GM12874 (cell line): ENCODE data around the gene VPS4A.

Experiments used
- TF ChIP-seq, protein P1 (sequence below): IDR thresholded peaks from 2 replicates; pipeline ENCODE4 v1.5.1; 2011; ENCODE audit warnings: low read depth, mild to moderate bottlenecking, control low read depth, low read length, moderate library complexity; ENCODE audit not compliant: insufficient read depth

The VPS4A gene

DNA sequence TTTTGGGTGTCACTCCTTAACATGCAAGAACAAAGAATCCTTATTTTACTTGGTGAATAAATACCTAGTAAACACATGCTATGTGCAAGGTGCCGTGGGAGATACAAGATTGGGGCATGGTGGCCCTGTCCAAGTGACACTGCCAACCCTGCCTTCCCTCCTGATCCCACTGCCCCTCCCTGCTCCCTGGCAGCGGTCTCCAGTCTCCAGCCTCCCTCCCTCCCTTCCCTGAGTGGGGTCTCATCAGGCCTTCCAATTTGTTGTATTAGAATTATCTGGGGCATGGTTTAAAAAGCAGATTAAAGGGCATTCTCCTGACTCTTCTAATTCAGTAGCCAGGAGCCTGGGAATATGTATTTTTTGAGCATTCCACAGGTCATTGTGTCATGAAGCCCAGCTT is 52.9 kb downstream of the VPS4A start:
- TF ChIP-seq, protein P1, sequence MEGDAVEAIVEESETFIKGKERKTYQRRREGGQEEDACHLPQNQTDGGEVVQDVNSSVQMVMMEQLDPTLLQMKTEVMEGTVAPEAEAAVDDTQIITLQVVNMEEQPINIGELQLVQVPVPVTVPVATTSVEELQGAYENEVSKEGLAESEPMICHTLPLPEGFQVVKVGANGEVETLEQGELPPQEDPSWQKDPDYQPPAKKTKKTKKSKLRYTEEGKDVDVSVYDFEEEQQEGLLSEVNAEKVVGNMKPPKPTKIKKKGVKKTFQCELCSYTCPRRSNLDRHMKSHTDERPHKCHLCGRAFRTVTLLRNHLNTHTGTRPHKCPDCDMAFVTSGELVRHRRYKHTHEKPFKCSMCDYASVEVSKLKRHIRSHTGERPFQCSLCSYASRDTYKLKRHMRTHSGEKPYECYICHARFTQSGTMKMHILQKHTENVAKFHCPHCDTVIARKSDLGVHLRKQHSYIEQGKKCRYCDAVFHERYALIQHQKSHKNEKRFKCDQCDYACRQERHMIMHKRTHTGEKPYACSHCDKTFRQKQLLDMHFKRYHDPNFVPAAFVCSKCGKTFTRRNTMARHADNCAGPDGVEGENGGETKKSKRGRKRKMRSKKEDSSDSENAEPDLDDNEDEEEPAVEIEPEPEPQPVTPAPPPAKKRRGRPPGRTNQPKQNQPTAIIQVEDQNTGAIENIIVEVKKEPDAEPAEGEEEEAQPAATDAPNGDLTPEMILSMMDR = no peak

DNA sequence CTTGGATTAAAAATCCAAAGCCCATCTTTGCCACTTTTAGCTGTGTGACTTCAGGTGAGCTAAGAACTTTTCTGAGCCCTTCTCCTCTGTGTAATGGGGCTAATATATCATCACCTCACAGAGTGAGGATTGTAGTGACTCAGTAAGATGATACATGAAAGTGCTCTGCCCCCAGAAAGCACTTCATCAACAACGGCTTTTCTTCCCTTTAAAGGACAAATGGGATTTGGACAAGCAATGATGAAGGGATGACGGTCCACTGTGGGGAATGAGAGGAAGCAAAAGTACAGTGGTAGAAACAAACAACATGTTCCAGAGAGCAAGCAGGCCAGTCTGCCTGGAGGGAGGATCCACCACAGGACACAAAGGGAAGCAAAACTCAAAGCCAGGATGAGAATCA is 54.8 kb downstream of the VPS4A start:
- TF ChIP-seq, protein P1 = no peak

DNA sequence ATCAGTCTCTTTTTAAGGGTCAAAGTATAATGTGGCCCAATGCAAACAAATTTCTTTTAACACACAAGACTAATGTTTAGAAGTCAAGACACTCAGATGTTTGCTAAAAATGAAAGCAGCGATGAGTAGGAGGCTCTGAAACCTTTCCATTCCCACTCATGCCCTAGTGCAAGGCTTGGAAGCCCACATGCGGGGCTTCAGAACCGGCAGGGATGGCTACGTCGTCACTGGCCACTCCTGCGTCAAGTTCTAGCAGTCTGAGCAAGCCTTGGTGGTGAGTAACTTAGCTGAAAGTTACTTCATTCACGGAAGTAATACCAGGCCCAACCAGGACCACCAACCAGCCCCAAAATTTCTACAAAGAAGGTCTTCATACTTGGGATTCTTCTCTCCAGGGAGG is 55.3 kb downstream of the VPS4A start:
- TF ChIP-seq, protein P1 = no peak

DNA sequence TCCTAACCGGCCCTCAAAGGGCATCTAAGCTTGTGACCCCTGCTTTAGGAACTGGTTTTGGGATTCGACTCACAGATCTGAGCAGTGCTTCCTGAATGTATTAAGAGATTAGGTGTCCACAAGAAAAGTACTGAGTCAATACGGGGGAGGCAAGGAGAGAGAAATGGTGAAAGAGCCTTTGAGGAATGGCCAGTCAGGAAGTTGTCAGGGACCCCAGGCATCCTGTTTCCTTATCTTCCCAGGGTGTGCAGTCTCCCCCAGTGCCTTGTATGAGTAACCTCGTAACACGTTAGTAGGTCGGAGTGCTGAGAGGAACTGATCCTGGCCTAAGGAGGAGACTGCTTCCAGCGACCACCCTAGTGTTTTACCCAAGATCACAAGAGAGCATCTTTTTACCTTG is 56.8 kb downstream of the VPS4A start:
- TF ChIP-seq, protein P1 = no peak

DNA sequence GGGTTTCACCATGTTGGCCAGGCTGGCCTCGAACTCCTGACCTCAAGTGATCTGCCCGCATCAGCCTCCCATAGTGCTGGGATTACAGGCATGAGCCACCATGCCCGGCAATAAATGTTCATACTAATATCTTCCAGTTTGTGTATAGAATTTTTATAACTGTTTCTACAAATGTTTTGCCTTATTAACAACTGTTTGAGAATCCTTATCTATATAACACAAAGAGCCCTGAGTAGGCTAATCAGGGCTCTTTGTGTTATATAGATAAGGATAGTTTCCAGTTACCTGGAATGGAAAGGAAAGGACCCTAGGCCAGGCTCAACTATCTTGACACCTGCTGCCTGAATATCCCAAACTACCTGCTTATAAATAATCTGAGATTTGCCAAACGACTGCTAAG is 57.7 kb downstream of the VPS4A start:
- TF ChIP-seq, protein P1 = no peak

GRCh38 chr16:69371564-69371963 is 60.4 kb downstream of the VPS4A start:
- TF ChIP-seq, protein P1 = no peak

DNA sequence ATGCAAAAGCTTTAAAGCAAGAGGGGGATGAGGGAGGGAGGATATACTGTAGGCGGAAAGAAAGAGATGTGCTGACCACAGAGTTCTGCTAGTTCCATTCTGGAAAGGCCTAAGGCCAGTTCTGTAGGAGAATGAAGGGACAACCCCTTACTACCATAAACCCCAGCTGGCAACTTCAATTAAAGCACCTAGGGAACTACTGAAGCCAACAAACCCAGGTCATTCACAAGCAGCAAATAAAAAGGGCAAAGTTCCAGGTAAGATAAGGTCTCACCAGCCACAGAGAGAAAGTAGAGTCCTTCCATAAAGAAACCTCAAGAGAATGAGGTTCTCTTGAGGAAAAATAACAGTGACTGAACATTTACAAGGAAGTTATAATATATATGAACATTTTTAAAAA is 61.9 kb downstream of the VPS4A start:
- TF ChIP-seq, protein P1 = no peak
